Astrocyte (in vitro differentiated cells and primary cell): ENCODE results near the gene RNPS1. TPM values are rescaled to one million over a fixed set of nuclear protein-coding genes. Genes with fewer than 3 reads are reported as not detected.

Experiments
- DNase-seq: peaks from one replicate; pipeline ENCODE4 v3.0.0-alpha.2; 2010; ENCODE audit warnings: low read depth
- FAIRE-seq: peaks from 2 replicates; lab custom pipeline; 2011; peaks lifted over from hg19 to GRCh38; lab: Jason Lieb, UNC
- H2AFZ ChIP-seq: 2 replicates; pipeline ENCODE4 v1.6.0; 2012; ENCODE audit warnings: low read depth, low read length, inconsistent platforms
- H3K27ac ChIP-seq: 2 replicates; pipeline ENCODE4 v1.5.1; 2011; ENCODE audit warnings: low read depth, low read length, inconsistent platforms
- H3K27me3 ChIP-seq: 2 replicates; pipeline ENCODE4 v1.6.0; 2011; ENCODE audit warnings: low read length, inconsistent platforms; ENCODE audit not compliant: insufficient read depth
- H3K36me3 ChIP-seq: 2 replicates; pipeline ENCODE4 v1.5.1; 2011; ENCODE audit warnings: low read length, inconsistent platforms; ENCODE audit not compliant: insufficient read depth
- H3K4me1 ChIP-seq: 2 replicates; pipeline ENCODE4 v1.5.1; 2011; ENCODE audit warnings: low read length, inconsistent platforms; ENCODE audit not compliant: insufficient read depth
- H3K4me2 ChIP-seq: 2 replicates; pipeline ENCODE4 v1.6.0; 2012; ENCODE audit warnings: low read length, inconsistent platforms
- H3K4me3 ChIP-seq: 2 replicates; pipeline ENCODE4 v1.5.1; 2011; ENCODE audit warnings: low read depth, mild to moderate bottlenecking, low read length, inconsistent platforms; ENCODE audit not compliant: insufficient read depth
- H3K79me2 ChIP-seq: 2 replicates; pipeline ENCODE4 v1.6.0; 2012; ENCODE audit warnings: mild to moderate bottlenecking, low read length, inconsistent platforms; ENCODE audit not compliant: insufficient read depth
- H3K9ac ChIP-seq: 2 replicates; pipeline ENCODE4 v1.6.0; 2012; ENCODE audit warnings: mild to moderate bottlenecking, low read length, inconsistent platforms
- H3K9me3 ChIP-seq: 2 replicates; pipeline ENCODE4 v1.5.1; 2012; ENCODE audit warnings: low read depth, mild to moderate bottlenecking, low read length, inconsistent platforms; ENCODE audit not compliant: insufficient read depth
- H4K20me1 ChIP-seq: 2 replicates; pipeline ENCODE4 v1.6.0; 2012; ENCODE audit warnings: low read length, inconsistent platforms; ENCODE audit not compliant: insufficient read depth
- H3K27ac Mint-ChIP-seq: one replicate; pipeline ENCODE4 v1.8.0; 2021; ENCODE audit warnings: mild to moderate bottlenecking, mixed read lengths; ENCODE audit not compliant: unreplicated experiment
- H3K27me3 Mint-ChIP-seq: one replicate; pipeline ENCODE4 v1.8.0; 2021; ENCODE audit warnings: low read depth, mixed read lengths; ENCODE audit not compliant: unreplicated experiment
- H3K36me3 Mint-ChIP-seq: one replicate; pipeline ENCODE4 v1.8.0; 2021; ENCODE audit warnings: low read depth, mixed read lengths; ENCODE audit not compliant: unreplicated experiment
- H3K4me1 Mint-ChIP-seq: one replicate; pipeline ENCODE4 v1.8.0; 2021; ENCODE audit warnings: low read depth, mixed read lengths; ENCODE audit not compliant: unreplicated experiment
- H3K4me3 Mint-ChIP-seq: one replicate; pipeline ENCODE4 v1.8.0; 2021; ENCODE audit warnings: mild to moderate bottlenecking, moderate library complexity, mixed read lengths; ENCODE audit not compliant: unreplicated experiment
- H3K9me3 Mint-ChIP-seq: one replicate; pipeline ENCODE4 v1.8.0; 2021; ENCODE audit warnings: mild to moderate bottlenecking, mixed read lengths; ENCODE audit not compliant: unreplicated experiment
- EZH2 ChIP-seq: IDR thresholded peaks from 2 replicates; pipeline ENCODE4 v1.6.1; 2012; ENCODE audit warnings: mild to moderate bottlenecking, low read length, inconsistent platforms; ENCODE audit not compliant: insufficient read depth
- total RNA-seq: library from RNA; stranded (reverse); gene quantifications from 2 replicates; pipeline ENCODE4 v1.2.1, GENCODE V29; 2021
- TF ChIP-seq, protein P1 (sequence below): IDR thresholded peaks from 2 replicates; pipeline ENCODE4 v1.5.1; 2011; ENCODE audit warnings: low read depth, mild to moderate bottlenecking, inconsistent platforms, low read length, moderate library complexity; ENCODE audit not compliant: insufficient read depth

RNPS1 gene
- total RNA-seq, 1 donor from 2014 or later, result 209 TPM

DNA sequence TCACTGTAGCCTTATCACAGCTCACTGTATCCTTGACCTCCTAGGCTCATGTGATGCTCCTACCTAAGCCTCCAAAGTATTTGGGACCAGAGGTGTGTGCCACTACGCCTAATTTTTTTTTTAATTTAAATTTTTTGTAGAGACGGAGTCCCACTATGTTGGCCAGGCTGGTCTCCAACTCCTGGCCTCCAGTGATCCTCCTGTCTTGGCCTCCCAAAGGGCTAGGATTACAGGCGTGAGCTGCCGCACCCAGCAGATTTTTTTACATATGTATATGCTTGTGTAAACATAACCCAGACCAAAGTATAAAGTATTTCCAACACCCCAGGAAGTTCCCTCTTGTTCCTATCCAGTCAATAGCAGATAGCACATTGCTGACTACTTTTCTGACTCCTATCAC lies 51.6 kb downstream of the RNPS1 start:
- H2AFZ ChIP-seq, result no peak overlapping the region
- H3K79me2 ChIP-seq, result peaks cover 29% of the 10 kb centered on the region
- H3K27ac ChIP-seq, result no peak overlapping the region
- Mint-ChIP-seq H3K27me3 (no peaks in the 10 kb centered on the region), H3K9me3 (no peaks in the 10 kb centered on the region), H3K27ac (peak overlapping the region; percentile 26), H3K4me3 (peak overlapping the region; percentile 87), H3K4me1 (peaks cover 12% of the 10 kb centered on the region), H3K36me3 (no peaks in the 10 kb centered on the region)
- no peak for FAIRE-seq
- no peak overlapping the region for H3K4me2 ChIP-seq
- H3K9me3 ChIP-seq, result no peaks in the 10 kb centered on the region
- peaks cover 19% of the 10 kb centered on the region for H4K20me1 ChIP-seq
- no peaks in the 10 kb centered on the region for H3K36me3 ChIP-seq
- TF ChIP-seq, protein P1, sequence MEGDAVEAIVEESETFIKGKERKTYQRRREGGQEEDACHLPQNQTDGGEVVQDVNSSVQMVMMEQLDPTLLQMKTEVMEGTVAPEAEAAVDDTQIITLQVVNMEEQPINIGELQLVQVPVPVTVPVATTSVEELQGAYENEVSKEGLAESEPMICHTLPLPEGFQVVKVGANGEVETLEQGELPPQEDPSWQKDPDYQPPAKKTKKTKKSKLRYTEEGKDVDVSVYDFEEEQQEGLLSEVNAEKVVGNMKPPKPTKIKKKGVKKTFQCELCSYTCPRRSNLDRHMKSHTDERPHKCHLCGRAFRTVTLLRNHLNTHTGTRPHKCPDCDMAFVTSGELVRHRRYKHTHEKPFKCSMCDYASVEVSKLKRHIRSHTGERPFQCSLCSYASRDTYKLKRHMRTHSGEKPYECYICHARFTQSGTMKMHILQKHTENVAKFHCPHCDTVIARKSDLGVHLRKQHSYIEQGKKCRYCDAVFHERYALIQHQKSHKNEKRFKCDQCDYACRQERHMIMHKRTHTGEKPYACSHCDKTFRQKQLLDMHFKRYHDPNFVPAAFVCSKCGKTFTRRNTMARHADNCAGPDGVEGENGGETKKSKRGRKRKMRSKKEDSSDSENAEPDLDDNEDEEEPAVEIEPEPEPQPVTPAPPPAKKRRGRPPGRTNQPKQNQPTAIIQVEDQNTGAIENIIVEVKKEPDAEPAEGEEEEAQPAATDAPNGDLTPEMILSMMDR, result no peak
- no peak for TF ChIP-seq EZH2
- no peak overlapping the region for H3K9ac ChIP-seq
- H3K27me3 ChIP-seq, result no peaks in the 10 kb centered on the region
- H3K4me1 ChIP-seq, result peaks cover 19% of the 10 kb centered on the region
- no peak overlapping the region for H3K4me3 ChIP-seq
- no peak for DNase-seq

DNA sequence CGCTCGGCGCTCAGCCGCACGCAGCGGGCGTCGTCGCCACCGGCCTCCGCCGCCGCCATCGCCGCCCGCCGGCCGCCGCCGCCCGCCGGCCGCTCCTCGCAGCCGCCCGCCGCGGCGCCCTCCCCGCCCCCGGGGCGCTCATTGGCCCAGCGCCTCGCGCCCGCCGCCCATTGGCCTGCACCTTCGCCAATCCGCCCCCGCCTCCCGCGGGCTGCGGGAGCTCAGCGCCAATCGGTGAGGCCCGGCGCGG lies 53.3 kb downstream of the RNPS1 start, which contains the start of gene PGP:
PGP (minus strand) TSS at position 122 of the 250 bp plus-strand sequence; CDS start at position 59, 63 bp downstream.
- Histone ChIP-seq H3K9me3 (no peaks in the 10 kb centered on the region), H4K20me1 (peaks cover 30% of the 10 kb centered on the region), H2AFZ (peak within 1 kb of the TSS; percentile 96), H3K79me2 (peaks cover 29% of the 10 kb centered on the region), H3K4me3 (peak within 1 kb of the TSS; percentile 89), H3K27ac (peak within 1 kb of the TSS; percentile 92), H3K27me3 (no peaks in the 10 kb centered on the region), H3K4me1 (peaks cover 19% of the 10 kb centered on the region), H3K4me2 (peak within 1 kb of the TSS; percentile 99), H3K36me3 (no peaks in the 10 kb centered on the region), H3K9ac (peak within 1 kb of the TSS; percentile 90)
- DNase-seq (no peak), FAIRE-seq (no peak)
- TF ChIP-seq, protein P1, result no peak
- no peak for TF ChIP-seq EZH2
- Mint-ChIP-seq H3K4me1 (peaks cover 12% of the 10 kb centered on the region), H3K36me3 (no peaks in the 10 kb centered on the region), H3K9me3 (no peaks in the 10 kb centered on the region), H3K27me3 (no peaks in the 10 kb centered on the region), H3K4me3 (peak within 1 kb of the TSS; percentile 87), H3K27ac (peak within 1 kb of the TSS; percentile 81)

DNA sequence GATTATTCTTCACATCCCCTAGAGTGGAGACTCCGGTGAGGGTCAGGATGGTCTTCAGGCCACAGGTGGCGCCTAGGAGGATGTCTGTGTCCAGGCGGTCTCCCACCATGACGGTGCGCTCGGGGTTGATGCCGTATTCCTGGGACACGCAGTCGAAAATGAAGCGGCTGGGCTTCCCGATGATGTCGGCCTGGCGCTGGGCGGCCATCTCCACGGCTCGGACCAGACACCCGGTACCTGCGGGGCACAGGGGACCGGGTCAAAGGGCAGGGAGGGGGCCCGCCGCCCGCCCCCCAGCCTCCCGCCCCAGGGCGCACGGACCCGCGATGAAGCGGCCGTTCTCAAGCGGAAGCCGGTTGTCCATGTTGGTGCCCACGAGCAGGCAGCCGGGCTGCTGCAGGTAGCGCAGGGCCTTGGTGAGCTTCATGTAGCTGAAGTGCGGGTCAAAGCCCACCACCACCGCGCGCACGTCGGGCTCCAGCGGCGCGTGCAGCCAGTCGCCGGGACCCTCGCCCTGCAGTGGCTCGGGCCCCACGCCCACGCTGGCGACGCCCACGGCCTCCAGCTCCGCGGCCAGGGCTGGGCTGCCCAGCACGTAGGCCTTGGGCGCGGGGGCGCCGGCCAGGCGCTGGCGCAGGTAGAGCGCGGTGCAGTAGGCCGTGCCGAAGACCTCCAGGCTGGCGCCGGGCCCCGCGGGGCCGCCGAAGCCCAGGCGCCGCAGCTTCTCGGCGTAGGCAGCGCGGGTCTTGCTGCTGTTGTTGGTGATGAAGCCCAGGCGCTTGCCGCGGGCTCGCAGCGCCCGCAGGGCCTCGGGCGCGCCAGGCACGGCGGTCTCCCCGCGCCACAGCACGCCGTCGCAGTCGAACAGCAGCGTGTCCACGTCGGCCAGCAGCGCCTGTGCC lies 53.9 kb downstream of the RNPS1 start:
- H3K4me3 Mint-ChIP-seq, result peak overlapping the region; percentile 87
- H3K27me3 Mint-ChIP-seq, result no peaks in the 10 kb centered on the region
- no peaks in the 10 kb centered on the region for H3K9me3 Mint-ChIP-seq
- peak overlapping the region; percentile 84 for H3K9ac ChIP-seq
- DNase-seq (no peak), FAIRE-seq (no peak)
- H3K79me2 ChIP-seq, result peaks cover 29% of the 10 kb centered on the region
- no peaks in the 10 kb centered on the region for H3K27me3 ChIP-seq
- H3K4me3 ChIP-seq, result peak overlapping the region; percentile 72
- H3K27ac Mint-ChIP-seq, result no peak overlapping the region
- peak overlapping the region; percentile 85 for H3K4me2 ChIP-seq
- H3K4me1 Mint-ChIP-seq, result peaks cover 12% of the 10 kb centered on the region
- peak overlapping the region; percentile 66 for H3K27ac ChIP-seq
- H3K4me1 ChIP-seq, result peaks cover 19% of the 10 kb centered on the region
- no peaks in the 10 kb centered on the region for H3K9me3 ChIP-seq
- TF ChIP-seq EZH2, result no peak
- TF ChIP-seq, protein P1, result no peak
- H2AFZ ChIP-seq, result peak overlapping the region; percentile 73
- no peaks in the 10 kb centered on the region for H3K36me3 Mint-ChIP-seq
- H4K20me1 ChIP-seq, result peaks cover 30% of the 10 kb centered on the region
- no peaks in the 10 kb centered on the region for H3K36me3 ChIP-seq
